ENCODE measurements around the gene WNT2B.

The WNT2B gene

GRCh38 chr1:112530832-112531231, 22.1 kb downstream of the WNT2B start:
- DNase-seq = no peak

GRCh38 chr1:112532064-112532463, 23.3 kb downstream of the WNT2B start:
- no peak for DNase-seq

GRCh38 chr1:112533029-112533428, 24.3 kb downstream of the WNT2B start:
- DNase-seq = no peak

- no peak for DNase-seq
These were observed 27.8 kb downstream of the WNT2B start for GRCh38 chr1:112536561-112536960.

- DNase-seq = no peak
These were observed 28.7 kb downstream of the WNT2B start for GRCh38 chr1:112537456-112537855.

GRCh38 chr1:112538883-112539282, 30.1 kb downstream of the WNT2B start:
- DNase-seq = no peak

- DNase-seq = no peak
These were observed 31.5 kb downstream of the WNT2B start for GRCh38 chr1:112540226-112540794.

- no peak for DNase-seq
These were observed 32.5 kb downstream of the WNT2B start for GRCh38 chr1:112541299-112541698.

GRCh38 chr1:112542206-112542973, 33.6 kb downstream of the WNT2B start:
- no peak for DNase-seq

- DNase-seq = no peak
These were observed 35.4 kb downstream of the WNT2B start for GRCh38 chr1:112544011-112544688.

- DNase-seq = no peak
These were observed 36.0 kb downstream of the WNT2B start for GRCh38 chr1:112544751-112545150.

GRCh38 chr1:112546076-112546475, 37.3 kb downstream of the WNT2B start:
- DNase-seq = no peak

GRCh38 chr1:112548547-112548946, 39.8 kb downstream of the WNT2B start:
- no peak for DNase-seq

GRCh38 chr1:112549590-112549989, 40.8 kb downstream of the WNT2B start:
- no peak for DNase-seq

- no peak for DNase-seq
These were observed 45.6 kb downstream of the WNT2B start for GRCh38 chr1:112554411-112554810.

GRCh38 chr1:112557385-112557784, 48.6 kb downstream of the WNT2B start:
- DNase-seq = no peak

GRCh38 chr1:112558634-112559033, 49.9 kb downstream of the WNT2B start:
- DNase-seq = no peak

GRCh38 chr1:112563341-112563740, 54.6 kb downstream of the WNT2B start:
- DNase-seq = no peak

- no peak for DNase-seq
These were observed 55.3 kb downstream of the WNT2B start for GRCh38 chr1:112564081-112564480.

GRCh38 chr1:112565800-112566199, 57.0 kb downstream of the WNT2B start:
- no peak for DNase-seq

GRCh38 chr1:112575154-112575804, 66.5 kb downstream of the WNT2B start:
- DNase-seq = no peak

- DNase-seq = no peak
These were observed 67.5 kb downstream of the WNT2B start for GRCh38 chr1:112576240-112576639.

Data from NCI-H446 (cell line).